ENCODE results near the gene ELOVL6. TPM values are rescaled to one million over a fixed set of nuclear protein-coding genes. Genes with fewer than 3 reads are reported as not detected.

ELOVL6 gene
- total RNA-seq, 4 donors from 2014 or later = 2.2 to 5.8 (median 5.0) TPM

DNA sequence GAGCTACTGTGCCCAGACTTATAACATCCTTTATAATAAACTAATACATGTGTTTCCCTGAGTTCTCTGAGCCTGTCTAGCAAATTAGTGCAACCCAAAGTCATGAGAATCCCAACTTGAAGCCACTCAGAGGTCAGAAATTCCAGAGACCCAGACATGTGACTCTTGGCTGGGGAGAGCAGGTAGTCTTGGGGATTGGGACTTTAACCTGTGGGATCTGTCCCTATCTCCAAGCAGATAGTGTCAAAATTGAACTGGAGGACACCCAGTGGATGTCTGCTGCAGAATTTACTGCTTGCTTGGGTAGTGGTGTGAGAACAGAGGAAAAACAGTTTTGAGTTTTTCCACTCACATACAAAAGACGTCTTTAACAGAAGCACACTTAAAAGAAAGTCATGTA, 26.4 kb downstream of the ELOVL6 start:
- DNase-seq (ENCODE audit: low spot score) = no peak
- TF ChIP-seq, protein P1, sequence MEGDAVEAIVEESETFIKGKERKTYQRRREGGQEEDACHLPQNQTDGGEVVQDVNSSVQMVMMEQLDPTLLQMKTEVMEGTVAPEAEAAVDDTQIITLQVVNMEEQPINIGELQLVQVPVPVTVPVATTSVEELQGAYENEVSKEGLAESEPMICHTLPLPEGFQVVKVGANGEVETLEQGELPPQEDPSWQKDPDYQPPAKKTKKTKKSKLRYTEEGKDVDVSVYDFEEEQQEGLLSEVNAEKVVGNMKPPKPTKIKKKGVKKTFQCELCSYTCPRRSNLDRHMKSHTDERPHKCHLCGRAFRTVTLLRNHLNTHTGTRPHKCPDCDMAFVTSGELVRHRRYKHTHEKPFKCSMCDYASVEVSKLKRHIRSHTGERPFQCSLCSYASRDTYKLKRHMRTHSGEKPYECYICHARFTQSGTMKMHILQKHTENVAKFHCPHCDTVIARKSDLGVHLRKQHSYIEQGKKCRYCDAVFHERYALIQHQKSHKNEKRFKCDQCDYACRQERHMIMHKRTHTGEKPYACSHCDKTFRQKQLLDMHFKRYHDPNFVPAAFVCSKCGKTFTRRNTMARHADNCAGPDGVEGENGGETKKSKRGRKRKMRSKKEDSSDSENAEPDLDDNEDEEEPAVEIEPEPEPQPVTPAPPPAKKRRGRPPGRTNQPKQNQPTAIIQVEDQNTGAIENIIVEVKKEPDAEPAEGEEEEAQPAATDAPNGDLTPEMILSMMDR (IDR thresholded peaks at IDR 0.05) = no peak
- no peak for ATAC-seq (ENCODE audit: low FRiP score)

DNA sequence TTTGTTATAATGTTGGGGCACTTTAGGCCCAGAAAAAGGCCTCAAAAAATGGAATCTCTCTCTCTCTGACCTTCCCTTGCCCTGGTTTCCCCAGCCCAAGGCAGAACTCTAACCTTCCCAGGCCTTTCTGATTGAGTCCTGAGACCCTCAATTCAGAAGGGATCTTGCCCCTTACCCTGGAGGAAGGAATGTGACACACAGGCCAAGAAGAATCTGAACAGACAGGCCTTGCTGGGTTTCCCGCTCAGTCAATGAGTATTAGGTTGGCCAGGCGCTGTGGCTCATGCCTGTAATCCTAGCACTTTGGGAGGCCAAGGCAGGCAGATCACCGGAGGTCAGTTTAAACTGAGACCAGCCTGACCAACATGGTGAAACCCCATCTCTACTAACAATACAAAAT, 27.6 kb downstream of the ELOVL6 start:
- no peak for ATAC-seq (ENCODE audit: low FRiP score)
- TF ChIP-seq, protein P1 (IDR thresholded peaks at IDR 0.05) = no peak
- no peak for DNase-seq (ENCODE audit: low spot score)

DNA sequence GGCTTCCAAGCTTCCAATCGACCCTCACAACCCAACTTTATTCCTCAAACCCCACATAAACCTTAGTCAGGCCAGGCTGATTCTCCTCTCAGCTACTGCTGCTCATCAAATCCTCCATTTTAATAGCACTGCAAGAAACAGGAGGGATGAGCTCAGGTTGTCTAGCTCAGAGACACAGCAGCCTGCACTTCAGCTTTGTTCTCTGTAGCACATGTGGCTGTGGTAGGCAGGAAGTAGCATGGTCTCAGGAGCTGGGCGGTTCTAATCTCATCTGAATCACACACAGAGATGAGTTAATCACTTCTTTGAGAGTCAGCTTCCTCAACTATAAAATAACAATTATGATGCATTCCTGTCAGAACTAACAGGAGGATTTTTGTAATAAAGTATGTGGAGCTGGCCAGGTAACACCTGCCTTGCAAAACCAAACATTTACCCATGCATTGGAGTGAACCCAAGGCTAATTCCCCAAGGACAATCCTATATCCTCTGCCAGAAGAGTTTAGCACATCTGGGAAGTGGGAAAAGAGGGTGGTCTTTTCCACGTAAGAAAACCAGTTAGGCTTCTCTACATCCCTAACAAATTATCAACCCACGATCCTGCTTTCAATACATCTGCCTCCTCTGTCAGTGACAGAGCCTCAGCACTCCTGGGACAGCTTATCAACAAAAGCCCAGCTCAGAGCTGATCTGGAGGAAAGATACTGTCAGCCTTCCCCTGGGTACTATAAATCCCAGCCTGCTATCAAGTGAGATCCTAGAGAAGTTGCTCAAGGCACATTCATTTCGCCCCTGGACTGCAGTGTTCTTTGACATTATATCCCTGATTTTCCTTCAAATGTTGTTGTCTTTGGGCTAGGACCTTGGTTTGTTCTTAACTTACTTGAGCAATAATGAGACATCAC, 32.8 kb downstream of the ELOVL6 start:
- TF ChIP-seq, protein P1 (IDR thresholded peaks at IDR 0.05) = no peak
- ATAC-seq (ENCODE audit: low FRiP score) (peak; percentile 50), DNase-seq (ENCODE audit: low spot score) (no peak)

DNA sequence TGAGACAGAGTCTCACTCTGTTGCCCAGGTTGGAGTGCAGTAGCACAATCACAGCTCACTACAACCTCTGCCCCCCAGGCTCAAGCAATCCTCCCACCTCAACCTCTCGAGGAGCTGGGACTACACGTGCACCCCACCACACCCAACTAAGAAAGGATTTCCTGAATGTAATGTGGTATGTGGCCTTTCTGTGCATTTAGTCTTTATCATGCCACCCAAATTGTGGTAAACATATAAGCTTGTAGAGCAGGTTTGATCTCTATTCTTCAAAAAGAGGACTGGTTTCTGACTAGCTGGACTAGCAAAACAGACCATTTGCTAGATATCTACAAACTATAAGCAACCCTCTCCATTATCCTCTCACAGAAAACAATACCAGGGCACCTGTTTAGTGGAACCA, 33.6 kb downstream of the ELOVL6 start:
- TF ChIP-seq, protein P1 (IDR thresholded peaks at IDR 0.05) = no peak
- no peak for ATAC-seq (ENCODE audit: low FRiP score)
- DNase-seq (ENCODE audit: low spot score) = no peak

DNA sequence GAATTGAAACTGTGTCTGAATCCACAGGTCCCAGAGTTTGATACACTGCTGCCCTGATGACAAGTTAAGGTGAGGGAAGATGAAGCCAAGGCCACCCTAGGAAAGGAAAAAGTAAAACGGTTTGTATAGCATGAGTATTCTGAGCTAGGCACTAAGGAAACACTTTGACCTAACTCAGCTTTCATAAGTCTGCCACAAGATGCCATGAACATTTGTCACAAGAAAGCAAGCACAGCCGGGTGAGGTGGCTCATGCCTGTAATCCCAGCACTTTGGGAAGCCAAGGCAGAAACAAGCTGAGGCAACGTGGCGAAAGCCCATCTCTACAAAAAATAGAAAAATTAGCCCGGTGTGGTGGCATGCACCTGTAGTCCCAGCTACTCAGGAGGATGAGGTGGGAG, 34.2 kb downstream of the ELOVL6 start:
- TF ChIP-seq, protein P1 (IDR thresholded peaks at IDR 0.05) = no peak
- ATAC-seq (ENCODE audit: low FRiP score) (no peak), DNase-seq (ENCODE audit: low spot score) (no peak)

DNA sequence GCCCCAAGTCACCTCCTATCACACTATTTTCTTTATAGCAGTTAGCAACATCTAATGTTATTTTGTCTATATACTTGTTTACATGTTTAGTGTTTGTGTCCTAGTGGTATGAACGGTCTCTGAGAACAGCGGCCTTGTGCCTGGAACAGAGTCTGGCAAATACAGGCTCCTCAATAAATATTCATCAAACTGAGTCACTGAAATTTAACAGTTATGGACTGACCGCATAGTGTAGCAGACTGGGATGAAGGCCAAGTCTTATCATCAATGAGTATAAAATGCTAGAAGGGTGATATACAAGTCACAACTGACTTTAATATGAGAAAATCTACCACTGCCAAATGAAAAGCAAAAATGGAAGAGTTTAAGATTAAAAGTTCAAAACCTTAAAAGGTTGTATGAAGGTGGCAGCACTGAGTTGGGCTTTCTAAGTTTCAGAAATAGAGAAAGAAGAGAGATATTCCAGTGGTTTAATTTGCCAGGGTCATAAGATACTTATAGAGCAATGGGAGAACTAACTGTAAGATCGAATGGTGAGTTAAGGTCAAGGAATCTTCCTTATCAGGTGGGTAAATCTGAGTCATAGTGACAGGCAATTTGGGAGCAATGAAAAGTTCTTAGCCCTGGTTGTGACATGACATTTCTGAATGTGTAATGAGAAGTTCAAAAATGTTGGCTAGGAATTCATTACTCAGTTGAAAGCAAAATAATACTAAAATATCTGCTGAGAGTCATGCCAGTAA, 34.9 kb downstream of the ELOVL6 start:
- TF ChIP-seq, protein P1 (IDR thresholded peaks at IDR 0.05) = no peak
- ATAC-seq (ENCODE audit: low FRiP score) = peak; percentile 63
- DNase-seq (ENCODE audit: low spot score) = no peak

Data from omental fat pad (tissue), 4 donors.